T-cell (primary cell): Measurements from ENCODE around the gene PPP2R5A. TPM values are rescaled to one million over a fixed set of nuclear protein-coding genes. Genes with fewer than 3 reads are reported as not detected.

Experiments used
- ATAC-seq, 4 experiments: fragments of 200-7000 bp in 3 of 4; fragments of 150-1000 bp in 1 of 4; cut with Tn5 transposase; replicated peaks in 1 of 4; 1 replicate in 3 of 4; 2 replicates in 1 of 4; pipeline ENCODE4 v1.10.0; 2021; ENCODE audit warnings: moderate library complexity in 3 of 4, mild to moderate bottlenecking in 2 of 4, moderate number of reproducible peaks in 1 of 4
- CTCF ChIA-PET, 2 donors: fragments of 300-600 bp; sonication (Branson Sonifier 250); formaldehyde crosslinking; loops; one replicate each; lab custom pipeline; 2022; ENCODE audit warnings: antibody characterized with exemption in 2 of 2; lab: Charles Lee
- POLR2A ChIA-PET, 2 donors: fragments of 300-600 bp; sonication (Branson Sonifier 250); formaldehyde crosslinking; loops; one replicate each; lab custom pipeline; 2022; ENCODE audit warnings: antibody characterized with exemption in 2 of 2; lab: Charles Lee
- DNase-seq, 35 experiments: peaks; one replicate each; pipeline versions ENCODE4 v3.0.0 to v3.0.0-alpha.2; 2013 to 2023
- H3K27ac ChIP-seq: one replicate; pipeline ENCODE4 v1.5.1; 2013; ENCODE audit warnings: low read length
- H3K27me3 ChIP-seq, 2 experiments: replicated peaks in 1 of 2; 1 replicate in 1 of 2; 2 replicates in 1 of 2; pipeline versions ENCODE4 v1.6.1 to v1.7.0; 2013; ENCODE audit warnings: low read length in 1 of 2, mixed read lengths in 1 of 2; ENCODE audit not compliant: control insufficient read depth in 2 of 2, insufficient read depth in 2 of 2; ENCODE audit errors: extremely low read depth in 1 of 2
- H3K36me3 ChIP-seq, 2 donors: 1 replicate in 1 of 2; 2 replicates in 1 of 2; pipeline versions ENCODE4 v1.6.1 to v1.7.0; 2013; ENCODE audit warnings: low read length in 1 of 2; ENCODE audit not compliant: control insufficient read depth in 2 of 2, insufficient read depth in 1 of 2; ENCODE audit errors: extremely low read depth in 1 of 2
- H3K4me1 ChIP-seq, 2 experiments: 1 replicate in 1 of 2; 2 replicates in 1 of 2; pipeline versions ENCODE4 v1.6.1 to v1.7.0; 2013; ENCODE audit warnings: low read length in 2 of 2, mixed read lengths in 1 of 2; ENCODE audit not compliant: insufficient read depth in 2 of 2, control insufficient read depth in 1 of 2; ENCODE audit errors: extremely low read depth in 1 of 2
- H3K4me3 ChIP-seq, 2 donors: 1 replicate in 1 of 2; 2 replicates in 1 of 2; pipeline versions ENCODE4 v1.5.1 to v1.7.0; 2013; ENCODE audit warnings: mild to moderate bottlenecking in 2 of 2, low read length in 1 of 2, moderate library complexity in 1 of 2; ENCODE audit not compliant: control insufficient read depth in 1 of 2; ENCODE audit errors: extremely low read depth in 1 of 2
- H3K9me3 ChIP-seq: 2 replicates; pipeline ENCODE4 v1.7.0; 2013
- H3K27ac Mint-ChIP-seq, 2 donors: one replicate each; pipeline ENCODE4 v1.8.0; 2020 to 2021; ENCODE audit warnings: mild to moderate bottlenecking in 2 of 2, mixed read lengths in 2 of 2
- H3K27me3 Mint-ChIP-seq, 2 donors: one replicate each; pipeline ENCODE4 v1.8.0; 2021 to 2022; ENCODE audit warnings: mixed read lengths in 2 of 2
- H3K36me3 Mint-ChIP-seq: one replicate; pipeline ENCODE4 v1.8.0; 2021; ENCODE audit warnings: mixed read lengths
- H3K4me1 Mint-ChIP-seq, 3 donors: one replicate each; pipeline ENCODE4 v1.8.0; 2020 to 2022; ENCODE audit warnings: mixed read lengths in 3 of 3, mild to moderate bottlenecking in 1 of 3
- H3K4me3 Mint-ChIP-seq, 3 donors: one replicate each; pipeline ENCODE4 v1.8.0; 2020 to 2022; ENCODE audit warnings: mild to moderate bottlenecking in 3 of 3, mixed read lengths in 3 of 3, moderate library complexity in 3 of 3
- H3K9me3 Mint-ChIP-seq, 3 donors: one replicate each; pipeline ENCODE4 v1.8.0; 2020 to 2022; ENCODE audit warnings: mixed read lengths in 3 of 3
- WGBS: methylation state at CpG from one replicate; pipeline ENCODE4 v1.1.5; 2013; ENCODE audit warnings: missing lambda C conversion rate; ENCODE audit not compliant: insufficient coverage; 5-methylcytosine and 5-hydroxymethylcytosine counted together
- total RNA-seq, 35 experiments: library from RNA in 6 of 35; stranded (reverse) in 6 of 35; fragments of 120-200 nt in 1 of 35; gene quantifications; one replicate each; pipeline versions ENCODE4 v1.2.1 to v1.2.4 and lab custom pipeline; 2013 to 2026

PPP2R5A gene
- 10 to 100 TPM; 40.4 to 51.1 (median 46.7) TPM for total RNA-seq
- total RNA-seq (2013) = 65.3 TPM
- total RNA-seq (lab: John Stamatoyannopoulos, UW) = 44.9 to 132 (median 109) reads per million in 29 experiments

DNA sequence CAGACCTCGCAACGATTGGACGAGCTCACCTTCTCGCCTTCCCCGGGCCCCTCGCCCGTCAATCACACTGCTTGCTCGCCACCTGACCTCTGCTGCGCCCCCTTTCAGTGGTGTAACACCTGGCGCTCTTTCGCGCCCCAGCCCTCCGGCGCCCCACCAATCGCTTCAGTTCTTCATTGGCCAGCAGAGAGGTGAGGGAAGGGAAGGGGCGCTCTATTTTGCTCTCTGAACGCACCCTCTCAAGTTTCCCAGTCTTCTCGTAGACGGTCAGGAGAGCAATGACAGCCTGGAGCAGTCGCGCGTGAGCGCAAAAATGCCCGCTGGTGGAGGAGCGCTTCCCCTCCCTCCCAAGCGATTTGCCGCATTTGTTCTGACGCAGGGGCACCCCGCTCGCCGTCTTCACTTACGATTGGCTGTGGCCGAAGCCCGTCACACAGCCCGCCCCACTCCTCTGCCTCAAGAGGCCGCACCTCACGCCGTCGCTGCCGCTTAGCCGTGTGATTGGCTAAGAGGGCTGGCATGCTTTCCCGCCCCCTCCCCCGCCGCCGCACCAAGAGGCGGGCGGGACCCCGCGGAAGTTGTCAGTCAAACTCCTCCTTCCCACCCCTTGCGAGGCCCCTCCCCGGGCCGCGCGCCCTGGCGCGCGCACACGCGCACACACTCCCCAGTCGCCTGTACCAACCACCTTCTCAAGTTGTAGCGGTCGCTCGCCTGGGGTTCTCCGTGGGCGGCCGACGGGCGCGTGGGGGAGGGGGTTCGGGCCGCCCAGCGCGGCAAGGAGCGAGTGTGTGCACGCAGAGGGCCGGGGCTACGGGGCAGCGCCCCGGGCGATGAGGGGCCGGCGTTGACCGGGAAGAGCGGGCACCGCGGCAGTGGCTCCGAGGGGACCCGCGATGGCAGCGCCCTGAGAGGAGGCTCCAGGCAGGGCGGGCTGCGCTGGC, at the start of gene PPP2R5A:
TSS of gene PPP2R5A (plus strand) at position 667 of the 941 bp plus-strand sequence. CDS start 701 bp downstream, outside the sequence.
- Histone ChIP-seq H3K27ac (peak within 1 kb of the TSS; percentile 87), H3K4me3 (peak within 1 kb of the TSS; percentile 97 to 99), H3K9me3 (no peaks in the 10 kb centered on the region), H3K27me3 (peaks cover 0 to 2% of the 10 kb centered on the region in 2 experiments), H3K4me1 (peaks cover 22 to 30% of the 10 kb centered on the region in 2 experiments), H3K36me3 (no peaks in the 10 kb centered on the region)
- Mint-ChIP-seq H3K27ac (peak within 1 kb of the TSS; percentile 96 to 97), H3K4me3 (peak within 1 kb of the TSS; percentile 95 to 99 (median 97)), H3K4me1 (peaks cover 37 to 56% (median 41%) of the 10 kb centered on the region in 3 donors), H3K36me3 (peaks cover 3% of the 10 kb centered on the region), H3K9me3 (no peaks in the 10 kb centered on the region), H3K27me3 (no peaks in the 10 kb centered on the region)
- peak; percentile 96 to 100 (median 99) for DNase-seq
- POLR2A ChIA-PET = interaction anchor here (0.5 to 1.5 kb wide), 4 partner anchors 14 to 250 kb away, joined by 3 to 11 read pairs (median 4); partner anchors contain the start of genes DTL (in 1 of the 2) and INTS7 (in 1 of the 2)
- ATAC-seq = peak; percentile 85 to 90 (median 86)
- WGBS = under 1% methylated on average over 69 of the region's 92 CpGs
- CTCF ChIA-PET = interaction anchor here in 1 of 2 donors (0.5 to 3.4 kb wide), 10 partner anchors 12 to 604 kb away, joined by 3 to 27 read pairs (median 5); partner anchors contain the start of genes DTL and INTS7

DNA sequence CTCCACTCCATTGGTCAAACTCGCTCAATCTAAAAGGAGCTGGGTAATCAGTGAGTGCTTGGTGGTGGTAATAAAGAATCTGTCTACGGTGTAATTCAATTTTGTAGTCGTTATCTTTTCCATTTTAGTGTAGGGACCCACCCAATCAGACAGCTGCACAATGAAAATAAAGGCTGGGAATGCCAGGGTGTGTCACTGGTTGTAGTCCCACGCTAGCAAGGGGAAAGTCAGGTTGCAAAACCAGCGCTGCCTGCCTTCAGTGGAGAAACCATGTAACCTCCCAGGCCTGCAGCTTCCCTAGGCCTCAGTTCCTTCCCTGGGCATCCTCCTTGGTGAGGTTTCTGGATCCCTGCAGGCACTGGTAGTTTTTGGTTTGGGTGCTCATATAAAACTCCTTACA, 49.4 kb upstream of the PPP2R5A start:
- H3K4me3 ChIP-seq = no peak overlapping the region
- 87% methylated on average over 4 of the region's 5 CpGs for WGBS
- peaks cover 0 to 6% of the 10 kb centered on the region in 2 experiments for H3K4me1 ChIP-seq
- DNase-seq = no peak
- H3K36me3 ChIP-seq = no peaks in the 10 kb centered on the region
- ATAC-seq = no peak
- peaks cover 16 to 34% (median 22%) of the 10 kb centered on the region in 3 donors for H3K4me1 Mint-ChIP-seq
- no peak overlapping the region for H3K27ac Mint-ChIP-seq
- no peaks in the 10 kb centered on the region for H3K27me3 Mint-ChIP-seq
- no peak overlapping the region for H3K27ac ChIP-seq
- H3K9me3 ChIP-seq = no peaks in the 10 kb centered on the region
- H3K27me3 ChIP-seq = no peaks in the 10 kb centered on the region
- CTCF ChIA-PET = interaction anchor here in 1 of 2 donors (0.8 kb wide), 1 partner anchor 22 kb away, joined by 3 read pairs; no protein-coding TSS in a partner anchor
- POLR2A ChIA-PET = interaction anchor here in 1 of 2 donors (0.7 kb wide), 1 partner anchor 14 kb away, joined by 3 read pairs; no protein-coding TSS in a partner anchor
- H3K36me3 Mint-ChIP-seq = no peaks in the 10 kb centered on the region
- no peak overlapping the region for H3K4me3 Mint-ChIP-seq
- no peaks in the 10 kb centered on the region for H3K9me3 Mint-ChIP-seq

DNA sequence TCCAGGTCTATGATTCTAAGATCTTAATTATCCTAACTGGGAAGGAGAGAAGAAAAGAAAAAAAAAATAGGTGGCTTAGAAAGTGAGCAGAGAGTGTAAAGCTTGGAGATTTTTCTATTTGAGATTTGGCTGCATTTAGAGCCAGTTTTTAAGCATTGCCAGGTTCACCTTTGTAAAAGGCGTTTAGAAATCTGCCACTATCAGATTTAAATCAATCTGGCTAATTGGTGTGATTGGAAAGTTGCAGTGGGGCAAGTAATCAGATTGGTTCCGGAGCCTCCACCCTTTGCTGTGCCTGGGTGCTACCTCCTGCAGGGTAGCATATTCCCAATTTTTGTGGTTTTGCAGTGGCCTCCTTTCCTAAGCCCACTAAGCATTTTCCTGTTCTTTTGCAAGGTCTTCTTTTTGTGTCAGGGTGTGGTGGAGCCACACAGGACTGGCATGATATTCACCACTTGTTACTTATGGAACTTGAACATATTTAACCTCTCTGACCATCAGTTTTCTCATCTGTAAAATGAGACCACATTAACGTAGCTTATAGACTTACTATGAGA, 48.5 kb upstream of the PPP2R5A start:
- H3K4me3 Mint-ChIP-seq = no peak overlapping the region
- H3K27me3 ChIP-seq = no peaks in the 10 kb centered on the region
- WGBS = 100% methylated on average over 1 of the region's 3 CpGs
- peaks cover 8 to 29% (median 15%) of the 10 kb centered on the region in 3 donors for H3K4me1 Mint-ChIP-seq
- H3K36me3 Mint-ChIP-seq = no peaks in the 10 kb centered on the region
- H3K4me3 ChIP-seq = no peak overlapping the region
- no peaks in the 10 kb centered on the region for H3K27me3 Mint-ChIP-seq
- ChIA-PET CTCF (no interaction called here), POLR2A (interaction anchor here (0.6 to 0.7 kb wide), 2 partner anchors 15 to 56 kb away, joined by 3 read pairs; no protein-coding TSS in a partner anchor)
- ATAC-seq (no peak), DNase-seq (no peak)
- no peaks in the 10 kb centered on the region for H3K9me3 ChIP-seq
- no peaks in the 10 kb centered on the region for H3K9me3 Mint-ChIP-seq
- no peak overlapping the region for H3K27ac ChIP-seq
- no peak overlapping the region for H3K27ac Mint-ChIP-seq
- peaks cover 0 to 5% of the 10 kb centered on the region in 2 experiments for H3K4me1 ChIP-seq
- H3K36me3 ChIP-seq = no peaks in the 10 kb centered on the region

DNA sequence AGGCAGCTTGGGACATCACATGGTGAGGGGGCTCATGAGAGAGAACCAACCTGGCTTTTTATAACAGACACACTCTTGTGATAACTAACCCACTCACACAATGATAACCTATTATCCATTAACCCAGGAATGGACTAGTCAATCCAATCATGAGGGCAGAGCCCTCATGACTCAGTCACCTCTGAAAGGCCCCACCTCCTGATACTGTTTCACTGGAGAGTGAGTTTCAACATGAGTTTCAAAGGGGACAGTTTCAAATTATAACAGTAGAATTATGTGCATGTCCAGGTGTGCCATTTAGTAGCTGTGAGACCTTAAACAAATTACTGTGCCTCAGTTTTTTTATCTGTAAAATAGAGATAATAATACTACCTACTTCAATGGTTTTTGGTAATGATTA, 47.6 kb upstream of the PPP2R5A start:
- ChIA-PET CTCF (interaction anchor here in 1 of 2 donors (0.5 to 0.7 kb wide), 2 partner anchors 20 to 26 kb away, joined by 3 read pairs; no protein-coding TSS in a partner anchor), POLR2A (interaction anchor here in 1 of 2 donors (0.6 to 0.7 kb wide), 2 partner anchors 149 to 259 kb away, joined by 4 to 5 read pairs; no protein-coding TSS in a partner anchor)

DNA sequence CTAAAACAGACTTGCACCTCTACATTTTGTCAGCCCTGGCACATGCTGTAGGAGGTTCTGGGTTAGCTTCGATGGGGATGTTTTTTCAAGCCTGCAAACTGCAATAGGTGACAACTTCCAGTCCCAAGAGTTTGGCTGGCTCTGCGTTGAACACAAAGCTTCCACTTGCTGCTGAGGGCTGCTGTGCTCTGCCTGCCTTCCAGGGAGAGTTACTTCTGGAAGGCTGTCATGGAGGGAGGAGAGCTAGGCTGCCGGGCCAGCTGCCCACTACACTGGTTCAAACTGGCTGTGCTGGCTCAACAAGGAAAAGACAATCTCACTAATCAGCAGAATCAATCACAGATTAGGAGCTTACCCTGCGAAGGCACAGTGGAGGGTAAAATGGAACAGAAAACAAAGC, 46.7 kb upstream of the PPP2R5A start:
- no peak for ATAC-seq
- CTCF ChIA-PET = no interaction called here

More for the DNA sequence above, 47.6 kb upstream of the PPP2R5A start:
- H3K36me3 ChIP-seq = no peaks in the 10 kb centered on the region
- Mint-ChIP-seq H3K4me1 (peaks cover 0 to 26% (median 11%) of the 10 kb centered on the region in 3 donors), H3K9me3 (no peaks in the 10 kb centered on the region), H3K4me3 (no peak overlapping the region), H3K36me3 (no peaks in the 10 kb centered on the region), H3K27me3 (no peaks in the 10 kb centered on the region), H3K27ac (no peak overlapping the region)
- no peak overlapping the region for H3K4me3 ChIP-seq
- DNase-seq (no peak), ATAC-seq (no peak)
- H3K27me3 ChIP-seq = no peaks in the 10 kb centered on the region
- H3K27ac ChIP-seq = no peak overlapping the region
- H3K9me3 ChIP-seq = no peaks in the 10 kb centered on the region
- no peaks in the 10 kb centered on the region for H3K4me1 ChIP-seq

DNA sequence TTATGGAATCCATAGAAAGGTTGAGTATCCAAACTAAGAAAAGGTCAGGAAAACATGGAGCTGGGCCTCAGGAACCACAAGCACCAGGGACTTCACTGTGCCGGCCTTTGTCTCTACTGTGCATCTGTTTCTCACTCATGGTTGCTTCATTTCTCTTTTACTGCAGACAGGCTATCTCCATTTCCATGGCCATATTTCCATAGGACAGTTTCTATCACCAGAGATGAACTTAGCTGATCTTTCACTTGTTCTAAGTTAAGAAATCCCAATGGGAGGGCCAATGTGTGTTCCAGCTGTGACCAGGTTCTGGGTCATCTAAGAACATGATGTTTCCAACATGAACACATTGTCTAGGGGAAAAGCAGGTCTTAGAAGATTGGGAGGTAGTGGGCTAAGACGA, 43.7 kb upstream of the PPP2R5A start:
- H3K27ac ChIP-seq = no peak overlapping the region
- no peaks in the 10 kb centered on the region for H3K36me3 Mint-ChIP-seq
- ATAC-seq = no peak
- 90% methylated on average over 1 of the region's 2 CpGs for WGBS
- H3K4me1 Mint-ChIP-seq = peaks cover 9 to 17% (median 9%) of the 10 kb centered on the region in 3 donors
- no peak for DNase-seq
- CTCF ChIA-PET = no interaction called here
- H3K4me1 ChIP-seq = peaks cover 2 to 4% of the 10 kb centered on the region in 2 experiments
- no peaks in the 10 kb centered on the region for H3K9me3 ChIP-seq
- H3K27me3 ChIP-seq = no peaks in the 10 kb centered on the region
- no peaks in the 10 kb centered on the region for H3K36me3 ChIP-seq
- no peaks in the 10 kb centered on the region for H3K9me3 Mint-ChIP-seq
- H3K4me3 Mint-ChIP-seq = no peak overlapping the region
- H3K27me3 Mint-ChIP-seq = no peaks in the 10 kb centered on the region
- POLR2A ChIA-PET = no interaction called here
- no peak overlapping the region for H3K4me3 ChIP-seq
- no peak overlapping the region for H3K27ac Mint-ChIP-seq

More for the DNA sequence above, 46.7 kb upstream of the PPP2R5A start:
- H3K4me1 Mint-ChIP-seq = peaks cover 0 to 22% (median 11%) of the 10 kb centered on the region in 3 donors
- Histone ChIP-seq H3K4me1 (peaks cover 0 to 2% of the 10 kb centered on the region in 2 experiments), H3K9me3 (no peaks in the 10 kb centered on the region), H3K36me3 (no peaks in the 10 kb centered on the region), H3K27ac (no peak overlapping the region), H3K27me3 (no peaks in the 10 kb centered on the region), H3K4me3 (no peak overlapping the region)
- WGBS = 94% methylated on average over 2 of the region's 4 CpGs
- H3K36me3 Mint-ChIP-seq = no peaks in the 10 kb centered on the region
- no peaks in the 10 kb centered on the region for H3K9me3 Mint-ChIP-seq
- no peak overlapping the region for H3K27ac Mint-ChIP-seq
- no peak overlapping the region for H3K4me3 Mint-ChIP-seq
- POLR2A ChIA-PET = interaction anchor here in 1 of 2 donors (0.6 kb wide), 1 partner anchor 104 kb away, joined by 4 read pairs; no protein-coding TSS in a partner anchor
- H3K27me3 Mint-ChIP-seq = no peaks in the 10 kb centered on the region
- DNase-seq = no peak
